HEK293 (cell line): ENCODE results near the gene SHC4.

ENCODE experiments used
- CTCF ChIA-PET: fragments of 350-600 bp; formaldehyde crosslinking; extraction: SDS; loops from one replicate; lab custom pipeline; 2021; ENCODE audit warnings: antibody characterized with exemption; lab: Yijun Ruan, JAX
- POLR2A ChIA-PET: fragments of 300-600 bp; formaldehyde crosslinking; extraction: SDS; loops from one replicate; lab custom pipeline; 2020; ENCODE audit warnings: antibody characterized with exemption, inconsistent platforms; lab: Yijun Ruan, JAX
- H3K27ac ChIP-seq: fragments of 200-500 bp; sonication (Bioruptor generic); 2 replicates; pipeline ENCODE4 v1.5.1; 2014; ENCODE audit warnings: low read depth, low read length, control low read depth, inconsistent platforms; ENCODE audit errors: extremely low read depth
- H3K36me3 ChIP-seq, 2 experiments: fragments of 200-500 bp in 1 of 2; sonication (Bioruptor generic) in 1 of 2; 1 replicate in 1 of 2; 2 replicates in 1 of 2; pipeline ENCODE4 v1.5.1; 2014 to 2017; ENCODE audit warnings: inconsistent platforms in 2 of 2, low read length in 2 of 2; ENCODE audit not compliant: control insufficient read depth in 2 of 2, insufficient read depth in 1 of 2
- H3K4me1 ChIP-seq: fragments of 200-500 bp; sonication (Bioruptor generic); 2 replicates; pipeline ENCODE4 v1.5.1; 2014; ENCODE audit warnings: mild to moderate bottlenecking, low read length, inconsistent platforms; ENCODE audit not compliant: control insufficient read depth, insufficient read depth
- H3K4me3 ChIP-seq: 2 replicates; pipeline ENCODE4 v1.5.1; 2011; ENCODE audit warnings: low read depth, mild to moderate bottlenecking, control low read depth, low read length, moderate library complexity
- H3K9me3 ChIP-seq: fragments of 200-500 bp; sonication (Bioruptor generic); 2 replicates; pipeline ENCODE4 v1.5.1; 2014; ENCODE audit warnings: low read depth, low read length, inconsistent platforms; ENCODE audit not compliant: control insufficient read depth, insufficient read depth
- BCL11B ChIP-seq: fragments of 450-650 bp; formaldehyde crosslinking; IDR thresholded peaks from 2 replicates; pipeline ENCODE4 v1.5.1; 2016; ENCODE audit warnings: low read depth, missing biosample characterization, missing genetic modification characterization
- MEIS1 ChIP-seq: sonication (generic); formaldehyde crosslinking; IDR thresholded peaks from 2 replicates; pipeline ENCODE4 v1.8.1; 2022; ENCODE audit warnings: missing genetic modification reagents, mild to moderate bottlenecking, borderline replicate concordance
- OSR2 ChIP-seq: fragments of 450-650 bp; formaldehyde crosslinking; IDR thresholded peaks from 2 replicates; pipeline ENCODE4 v1.5.1; 2016; ENCODE audit warnings: missing biosample characterization, missing genetic modification characterization
- SP2 ChIP-seq: fragments of 450-650 bp; formaldehyde crosslinking; IDR thresholded peaks from 2 replicates; pipeline ENCODE4 v1.5.1; 2016; ENCODE audit warnings: missing biosample characterization, missing genetic modification characterization
- ZBTB20 ChIP-seq: fragments of 450-650 bp; formaldehyde crosslinking; IDR thresholded peaks from 2 replicates; pipeline ENCODE4 v1.5.1; 2016; ENCODE audit warnings: missing biosample characterization, missing genetic modification characterization
- ZBTB48 ChIP-seq: fragments of 450-650 bp; formaldehyde crosslinking; IDR thresholded peaks from 2 replicates; pipeline ENCODE4 v1.5.1; 2016; ENCODE audit warnings: missing biosample characterization, missing genetic modification characterization
- ZNF148 ChIP-seq: fragments of 450-650 bp; formaldehyde crosslinking; IDR thresholded peaks from 2 replicates; pipeline ENCODE4 v1.5.0; 2017; ENCODE audit warnings: missing biosample characterization, missing genetic modification characterization, borderline replicate concordance
- ZNF175 ChIP-seq: fragments of 450-650 bp; formaldehyde crosslinking; IDR thresholded peaks from 2 replicates; pipeline ENCODE4 v1.5.1; 2016; ENCODE audit warnings: missing biosample characterization, missing genetic modification characterization
- ZNF302 ChIP-seq: fragments of 450-650 bp; formaldehyde crosslinking; IDR thresholded peaks from 2 replicates; pipeline ENCODE4 v1.5.1; 2016; ENCODE audit warnings: missing biosample characterization, missing genetic modification characterization, low read depth
- ZNF521 ChIP-seq: fragments of 450-650 bp; formaldehyde crosslinking; IDR thresholded peaks from 2 replicates; pipeline ENCODE4 v1.5.1; 2017; ENCODE audit warnings: missing biosample characterization, mild to moderate bottlenecking, missing genetic modification characterization
- ZNF561 ChIP-seq: fragments of 450-650 bp; IDR thresholded peaks from 2 replicates; pipeline ENCODE4 v1.5.1; 2018; ENCODE audit warnings: missing biosample characterization, missing genetic modification characterization, borderline replicate concordance
- ZNF623 ChIP-seq: fragments of 450-650 bp; formaldehyde crosslinking; IDR thresholded peaks from 2 replicates; pipeline ENCODE4 v1.5.1; 2016; ENCODE audit warnings: missing biosample characterization, missing genetic modification characterization
- ZNF830 ChIP-seq: fragments of 450-650 bp; IDR thresholded peaks from 2 replicates; pipeline ENCODE4 v1.5.0; 2018; ENCODE audit warnings: missing biosample characterization, missing genetic modification characterization, low read depth, mild to moderate bottlenecking, moderate library complexity
- ZNF843 ChIP-seq: fragments of 450-650 bp; formaldehyde crosslinking; IDR thresholded peaks from 2 replicates; pipeline ENCODE4 v1.5.1; 2016; ENCODE audit warnings: missing biosample characterization, missing genetic modification characterization
- ZXDB ChIP-seq: fragments of 450-650 bp; formaldehyde crosslinking; IDR thresholded peaks from 2 replicates; pipeline ENCODE4 v1.5.1; 2016; ENCODE audit warnings: missing biosample characterization, missing genetic modification characterization
- TF ChIP-seq, protein P1 (sequence below): fragments of 450-650 bp; formaldehyde crosslinking; IDR thresholded peaks from 2 replicates; pipeline ENCODE4 v1.5.1; 2016; ENCODE audit warnings: missing biosample characterization, missing genetic modification characterization
- TF ChIP-seq, protein P2 (sequence below): fragments of 450-650 bp; formaldehyde crosslinking; IDR thresholded peaks from 2 replicates; pipeline ENCODE4 v1.5.1; 2016; ENCODE audit warnings: missing biosample characterization, missing genetic modification characterization
- TF ChIP-seq, protein P3 (sequence below): fragments of 450-650 bp; formaldehyde crosslinking; IDR thresholded peaks from 2 replicates; pipeline ENCODE4 v1.5.1; 2016; ENCODE audit warnings: missing biosample characterization, missing genetic modification characterization

The SHC4 gene

DNA sequence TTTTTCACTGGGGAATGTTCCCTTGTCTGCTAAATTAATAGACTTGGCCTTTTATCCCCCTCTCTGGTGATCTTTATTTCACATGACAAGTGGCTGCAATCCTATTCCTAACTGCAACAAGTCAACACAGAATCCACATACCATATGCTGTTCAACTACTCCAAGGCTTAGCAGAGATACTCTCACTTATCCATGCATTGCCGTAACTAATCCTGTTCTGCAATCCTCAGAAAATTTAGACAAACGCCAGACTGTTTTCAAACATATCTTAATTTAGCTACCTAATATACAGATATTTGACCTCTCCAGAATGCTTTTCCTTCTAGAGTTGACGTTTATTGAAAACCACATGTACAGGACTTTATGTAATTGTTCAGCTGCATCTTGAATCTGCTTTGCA, 47.9 kb downstream of the SHC4 start:
- no peaks in the 10 kb centered on the region for H3K36me3 ChIP-seq
- no peaks in the 10 kb centered on the region for H3K4me1 ChIP-seq
- ChIA-PET CTCF (no interaction called here), POLR2A (no interaction called here)
- no peaks in the 10 kb centered on the region for H3K9me3 ChIP-seq
- no peak for TF ChIP-seq ZNF148 (tag by site-specific recombination)
- no peak for TF ChIP-seq ZNF830 (tag by site-specific recombination)
- TF ChIP-seq SP2 (tag by site-specific recombination), result no peak
- no peak for TF ChIP-seq ZBTB20
- TF ChIP-seq ZNF623 (tag by site-specific recombination), result no peak
- TF ChIP-seq ZBTB48 (tag by site-specific recombination), result no peak
- no peak overlapping the region for H3K4me3 ChIP-seq
- no peak overlapping the region for H3K27ac ChIP-seq

- CTCF ChIA-PET, result interaction anchor here (0.6 to 1.2 kb wide), 2 partner anchors 12 to 231 kb away, joined by 3 read pairs; no protein-coding TSS in a partner anchor
- POLR2A ChIA-PET, result no interaction called here
- TF ChIP-seq, protein P1, sequence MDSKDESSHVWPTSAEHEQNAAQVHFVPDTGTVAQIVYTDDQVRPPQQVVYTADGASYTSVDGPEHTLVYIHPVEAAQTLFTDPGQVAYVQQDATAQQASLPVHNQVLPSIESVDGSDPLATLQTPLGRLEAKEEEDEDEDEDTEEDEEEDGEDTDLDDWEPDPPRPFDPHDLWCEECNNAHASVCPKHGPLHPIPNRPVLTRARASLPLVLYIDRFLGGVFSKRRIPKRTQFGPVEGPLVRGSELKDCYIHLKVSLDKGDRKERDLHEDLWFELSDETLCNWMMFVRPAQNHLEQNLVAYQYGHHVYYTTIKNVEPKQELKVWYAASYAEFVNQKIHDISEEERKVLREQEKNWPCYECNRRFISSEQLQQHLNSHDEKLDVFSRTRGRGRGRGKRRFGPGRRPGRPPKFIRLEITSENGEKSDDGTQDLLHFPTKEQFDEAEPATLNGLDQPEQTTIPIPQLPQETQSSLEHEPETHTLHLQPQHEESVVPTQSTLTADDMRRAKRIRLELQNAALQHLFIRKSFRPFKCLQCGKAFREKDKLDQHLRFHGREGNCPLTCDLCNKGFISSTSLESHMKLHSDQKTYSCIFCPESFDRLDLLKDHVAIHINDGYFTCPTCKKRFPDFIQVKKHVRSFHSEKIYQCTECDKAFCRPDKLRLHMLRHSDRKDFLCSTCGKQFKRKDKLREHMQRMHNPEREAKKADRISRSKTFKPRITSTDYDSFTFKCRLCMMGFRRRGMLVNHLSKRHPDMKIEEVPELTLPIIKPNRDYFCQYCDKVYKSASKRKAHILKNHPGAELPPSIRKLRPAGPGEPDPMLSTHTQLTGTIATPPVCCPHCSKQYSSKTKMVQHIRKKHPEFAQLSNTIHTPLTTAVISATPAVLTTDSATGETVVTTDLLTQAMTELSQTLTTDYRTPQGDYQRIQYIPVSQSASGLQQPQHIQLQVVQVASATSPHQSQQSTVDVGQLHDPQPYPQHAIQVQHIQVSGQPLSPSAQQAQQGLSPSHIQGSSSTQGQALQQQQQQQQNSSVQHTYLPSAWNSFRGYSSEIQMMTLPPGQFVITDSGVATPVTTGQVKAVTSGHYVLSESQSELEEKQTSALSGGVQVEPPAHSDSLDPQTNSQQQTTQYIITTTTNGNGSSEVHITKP (tag by site-specific recombination), result no peak
- no peak for TF ChIP-seq ZNF843 (tag by site-specific recombination)
- no peak for TF ChIP-seq ZXDB (tag by site-specific recombination)
- TF ChIP-seq OSR2 (tag by site-specific recombination), result no peak
- TF ChIP-seq ZNF175, result no peak
- TF ChIP-seq, protein P2, sequence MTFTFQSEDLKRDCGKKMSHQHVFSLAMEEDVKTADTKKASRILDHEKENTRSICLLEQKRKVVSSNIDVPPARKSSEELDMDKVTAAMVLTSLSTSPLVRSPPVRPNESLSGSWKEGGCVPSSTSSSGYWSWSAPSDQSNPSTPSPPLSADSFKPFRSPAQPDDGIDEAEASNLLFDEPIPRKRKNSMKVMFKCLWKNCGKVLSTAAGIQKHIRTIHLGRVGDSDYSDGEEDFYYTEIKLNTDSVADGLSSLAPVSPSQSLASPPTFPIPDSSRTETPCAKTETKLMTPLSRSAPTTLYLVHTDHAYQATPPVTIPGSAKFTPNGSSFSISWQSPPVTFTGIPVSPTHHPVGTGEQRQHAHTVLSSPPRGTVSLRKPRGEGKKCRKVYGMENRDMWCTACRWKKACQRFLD (tag by site-specific recombination), result no peak
- TF ChIP-seq, protein P3, sequence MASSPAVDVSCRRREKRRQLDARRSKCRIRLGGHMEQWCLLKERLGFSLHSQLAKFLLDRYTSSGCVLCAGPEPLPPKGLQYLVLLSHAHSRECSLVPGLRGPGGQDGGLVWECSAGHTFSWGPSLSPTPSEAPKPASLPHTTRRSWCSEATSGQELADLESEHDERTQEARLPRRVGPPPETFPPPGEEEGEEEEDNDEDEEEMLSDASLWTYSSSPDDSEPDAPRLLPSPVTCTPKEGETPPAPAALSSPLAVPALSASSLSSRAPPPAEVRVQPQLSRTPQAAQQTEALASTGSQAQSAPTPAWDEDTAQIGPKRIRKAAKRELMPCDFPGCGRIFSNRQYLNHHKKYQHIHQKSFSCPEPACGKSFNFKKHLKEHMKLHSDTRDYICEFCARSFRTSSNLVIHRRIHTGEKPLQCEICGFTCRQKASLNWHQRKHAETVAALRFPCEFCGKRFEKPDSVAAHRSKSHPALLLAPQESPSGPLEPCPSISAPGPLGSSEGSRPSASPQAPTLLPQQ, result no peak
- TF ChIP-seq ZNF521 (tag by site-specific recombination), result no peak
- no peak for TF ChIP-seq ZNF302 (tag by site-specific recombination)
- TF ChIP-seq MEIS1 (CRISPR knock-in tag), result no peak
- TF ChIP-seq BCL11B (tag by site-specific recombination), result no peak
- no peak for TF ChIP-seq ZNF561 (tag by site-specific recombination)
- Histone ChIP-seq H3K27ac (no peak overlapping the region), H3K36me3 (no peaks in the 10 kb centered on the region), H3K4me1 (no peaks in the 10 kb centered on the region), H3K4me3 (no peak overlapping the region), H3K9me3 (no peaks in the 10 kb centered on the region)
Measured at GRCh38 chr15:48914717-48915116, 49.0 kb downstream of the SHC4 start.
